Progenitor cell of endocrine pancreas (in vitro differentiated cells): Measurements from ENCODE around the gene RAMAC. TPM values are rescaled to one million over a fixed set of nuclear protein-coding genes. Genes with fewer than 3 reads are reported as not detected.
"Not testable (repeated sequence)": the region's sequence is repeated elsewhere in the genome, so short reads cannot be mapped to it uniquely, and the experiment has no call there.

ENCODE experiments used
- DNase-seq: peaks from one replicate; pipeline ENCODE4 v3.0.0; 2021; ENCODE audit warnings: low spot score; ENCODE audit not compliant: unreplicated experiment
- H3K27ac Mint-ChIP-seq: 2 replicates; pipeline ENCODE4 v1.8.0; 2021; ENCODE audit warnings: mild to moderate bottlenecking, moderate library complexity, mixed read lengths
- H3K27me3 Mint-ChIP-seq: 2 replicates; pipeline ENCODE4 v1.8.0; 2021; ENCODE audit warnings: mixed read lengths
- H3K36me3 Mint-ChIP-seq: 2 replicates; pipeline ENCODE4 v1.8.0; 2022; ENCODE audit warnings: mixed read lengths; ENCODE audit not compliant: insufficient read depth
- H3K4me1 Mint-ChIP-seq: 2 replicates; pipeline ENCODE4 v1.8.0; 2021; ENCODE audit warnings: low read depth, mixed read lengths
- H3K4me3 Mint-ChIP-seq: 2 replicates; pipeline ENCODE4 v1.8.0; 2021; ENCODE audit warnings: low read depth, mild to moderate bottlenecking, moderate library complexity, mixed read lengths
- H3K9me3 Mint-ChIP-seq: 2 replicates; pipeline ENCODE4 v1.8.0; 2021; ENCODE audit warnings: low read depth, mixed read lengths
- CTCF ChIP-seq: fragments of 200-600 bp; sonication (generic); IDR thresholded peaks from one replicate; pipeline ENCODE4 v1.5.0; 2021; ENCODE audit warnings: antibody characterized with exemption, mild to moderate bottlenecking; ENCODE audit not compliant: unreplicated experiment
- total RNA-seq: library from RNA; stranded (reverse); gene quantifications from 2 replicates; pipeline ENCODE4 v1.2.1, GENCODE V29; 2021

The RAMAC gene
- total RNA-seq, 1 donor from 2014 or later: 32.8 TPM

- no peaks in the 10 kb centered on the region for H3K9me3 Mint-ChIP-seq
Measured at GRCh38 chr15:82999426-82999825, 13.4 kb downstream of the RAMAC start.

DNA sequence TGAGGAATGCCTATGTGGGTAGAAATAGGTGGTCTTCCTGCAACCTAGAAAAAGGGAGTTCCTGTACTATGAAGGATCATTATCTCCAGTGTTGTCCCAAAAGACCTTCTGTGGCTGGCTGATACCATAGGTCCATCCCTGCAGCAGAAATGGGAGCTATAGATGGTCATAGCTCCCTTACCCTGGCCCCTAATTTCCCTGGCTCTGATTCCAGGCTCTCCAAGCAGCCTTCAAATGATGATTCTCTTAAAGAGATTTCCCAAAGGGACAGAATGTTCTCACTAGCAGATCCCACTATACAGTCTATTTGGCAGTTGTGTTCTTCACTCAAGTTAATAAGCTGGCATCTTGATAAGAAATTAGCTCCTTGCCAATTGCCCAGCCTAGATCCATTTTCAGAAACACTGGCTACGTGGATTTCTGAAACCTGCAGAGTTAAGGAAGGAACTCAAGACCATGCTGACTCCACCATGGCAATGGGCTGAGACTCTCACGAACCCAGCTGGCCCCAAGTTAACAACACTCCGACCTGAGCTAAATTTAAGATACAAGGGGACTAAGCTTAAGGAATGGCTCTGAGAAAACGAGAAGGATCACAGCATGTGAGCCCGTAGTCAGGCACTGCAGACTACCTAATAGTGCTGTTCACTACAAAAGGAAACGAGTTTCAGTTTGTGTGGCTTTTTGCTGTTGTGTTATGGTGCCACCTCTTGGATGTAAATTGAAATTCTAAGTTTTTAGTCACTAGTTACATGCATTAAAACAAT, 14.1 kb downstream of the RAMAC start:
- Mint-ChIP-seq H3K27ac (peak overlapping the region; percentile 4), H3K4me3 (no peak overlapping the region), H3K9me3 (no peaks in the 10 kb centered on the region), H3K36me3 (peaks cover 3% of the 10 kb centered on the region), H3K4me1 (peaks cover 5% of the 10 kb centered on the region), H3K27me3 (no peaks in the 10 kb centered on the region)
- DNase-seq: no peak
- TF ChIP-seq CTCF: peak; percentile 44

More at GRCh38 chr15:82999426-82999825, 13.4 kb downstream of the RAMAC start:
- no peak for TF ChIP-seq CTCF
- H3K36me3 Mint-ChIP-seq: peaks cover 4% of the 10 kb centered on the region
- H3K4me1 Mint-ChIP-seq: peaks cover 5% of the 10 kb centered on the region
- H3K4me3 Mint-ChIP-seq: no peak overlapping the region
- no peaks in the 10 kb centered on the region for H3K27me3 Mint-ChIP-seq
- peak overlapping the region; percentile 29 for H3K27ac Mint-ChIP-seq
- no peak for DNase-seq

- H3K4me3 Mint-ChIP-seq, DNase-seq, H3K9me3 Mint-ChIP-seq, H3K27ac Mint-ChIP-seq, H3K4me1 Mint-ChIP-seq, H3K27me3 Mint-ChIP-seq, H3K36me3 Mint-ChIP-seq: not testable (repeated sequence)
Measured at GRCh38 chr15:83000672-83001031, 14.6 kb downstream of the RAMAC start.

GRCh38 chr15:83010709-83011270, 24.8 kb downstream of the RAMAC start:
- TF ChIP-seq CTCF: peak; percentile 83
- H3K4me3 Mint-ChIP-seq: peak overlapping the region; percentile 98
- no peaks in the 10 kb centered on the region for H3K27me3 Mint-ChIP-seq
- H3K4me1 Mint-ChIP-seq: peaks cover 22% of the 10 kb centered on the region
- H3K36me3 Mint-ChIP-seq: peaks cover 25% of the 10 kb centered on the region
- peak; percentile 40 for DNase-seq
- H3K27ac Mint-ChIP-seq: peak overlapping the region; percentile 97
- peaks cover 13% of the 10 kb centered on the region for H3K9me3 Mint-ChIP-seq

DNA sequence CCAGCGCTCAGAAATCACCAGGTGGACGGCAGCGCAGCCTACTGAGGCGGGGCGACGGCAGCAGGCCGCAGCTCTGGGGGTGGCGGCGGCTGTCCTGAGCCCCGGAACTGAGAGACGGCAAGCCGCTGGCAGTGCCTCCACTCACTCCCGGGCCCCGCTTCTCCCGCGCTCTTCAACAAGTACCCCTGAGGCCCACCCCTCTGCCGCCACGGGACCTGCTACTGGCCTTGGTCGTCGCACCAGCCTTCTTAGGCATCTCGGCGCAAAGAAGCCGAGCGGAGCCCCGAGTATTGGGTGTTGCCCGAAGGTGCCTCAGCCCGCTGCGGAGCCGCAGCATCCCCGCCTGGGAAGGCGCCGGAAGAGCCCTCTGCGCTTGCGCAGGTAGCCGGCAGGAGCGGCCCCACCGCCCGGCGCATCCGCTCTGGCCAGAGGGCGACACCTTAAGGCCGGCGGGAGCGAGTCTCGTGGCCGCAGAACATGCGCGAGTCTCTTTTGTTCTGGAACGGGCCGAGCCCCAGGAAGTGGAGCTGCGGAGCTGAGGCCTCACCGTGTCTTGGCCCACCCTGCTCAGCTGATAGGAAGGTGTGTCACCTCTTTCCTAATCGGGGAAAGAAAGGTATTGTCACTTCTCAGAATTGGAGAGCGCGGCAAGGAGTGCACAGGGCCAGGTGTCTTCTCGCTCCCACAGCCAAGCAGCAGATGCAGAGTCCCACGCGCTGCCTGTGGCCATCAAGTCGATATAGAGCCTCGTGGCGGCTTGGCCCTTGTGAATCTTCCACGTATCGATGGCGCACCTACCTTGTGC, 25.5 kb downstream of the RAMAC start, which contains the start of gene C15orf40:
Gene C15orf40, minus strand, starts transcription at position 369 of the 805 bp plus-strand sequence. Its CDS starts 32 bp downstream, at position 337.
- peaks cover 13% of the 10 kb centered on the region for H3K9me3 Mint-ChIP-seq
- no peaks in the 10 kb centered on the region for H3K27me3 Mint-ChIP-seq
- H3K4me1 Mint-ChIP-seq: peaks cover 22% of the 10 kb centered on the region
- peak; percentile 59 for TF ChIP-seq CTCF
- peak within 1 kb of the TSS; percentile 98 for H3K4me3 Mint-ChIP-seq
- peak; percentile 77 for DNase-seq
- H3K27ac Mint-ChIP-seq: peak within 1 kb of the TSS; percentile 97
- H3K36me3 Mint-ChIP-seq: peaks cover 25% of the 10 kb centered on the region
